Liver (tissue), 9 donors: ENCODE results near the gene JAG2. TPM values are rescaled to one million over a fixed set of nuclear protein-coding genes. Genes with fewer than 3 reads are reported as not detected.

Experiments used
- DNase-seq: peaks from one replicate; pipeline ENCODE4 v3.0.0-alpha.2; 2017; ENCODE audit warnings: low spot score
- H3K27ac ChIP-seq, 2 donors: one replicate each; pipeline ENCODE4 v1.7.0; 2013; ENCODE audit warnings: inconsistent platforms in 2 of 2, low read length in 2 of 2, control low read depth in 1 of 2, low read depth in 1 of 2, mild to moderate bottlenecking in 1 of 2
- H3K27me3 ChIP-seq, 4 donors: one replicate each; pipeline versions ENCODE4 v1.6.1 to v1.7.0; 2013; ENCODE audit warnings: low read length in 3 of 4, inconsistent platforms in 1 of 4, mild to moderate bottlenecking in 1 of 4, moderate library complexity in 1 of 4; ENCODE audit not compliant: control insufficient read depth in 4 of 4, insufficient read depth in 4 of 4
- H3K36me3 ChIP-seq, 4 donors: one replicate each; pipeline versions ENCODE4 v1.6.1 to v1.7.0; 2013; ENCODE audit warnings: low read length in 3 of 4, mild to moderate bottlenecking in 3 of 4, low read depth in 1 of 4, moderate library complexity in 1 of 4; ENCODE audit not compliant: control insufficient read depth in 4 of 4, insufficient read depth in 3 of 4
- H3K4me1 ChIP-seq, 4 donors: one replicate each; pipeline versions ENCODE4 v1.6.1 to v1.7.0; 2013; ENCODE audit warnings: low read length in 3 of 4, mild to moderate bottlenecking in 3 of 4, moderate library complexity in 1 of 4; ENCODE audit not compliant: control insufficient read depth in 4 of 4, insufficient read depth in 4 of 4
- H3K4me3 ChIP-seq, 3 donors: one replicate each; pipeline versions ENCODE4 v1.6.1 to v1.7.0; 2013; ENCODE audit warnings: low read length in 3 of 3, control low read depth in 1 of 3, low read depth in 1 of 3, mild to moderate bottlenecking in 1 of 3
- H3K9ac ChIP-seq, 2 donors: one replicate each; pipeline ENCODE4 v1.7.0; 2013; ENCODE audit warnings: low read length in 2 of 2, mild to moderate bottlenecking in 2 of 2, moderate library complexity in 2 of 2, control low read depth in 1 of 2, low read depth in 1 of 2
- H3K9me3 ChIP-seq, 4 donors: one replicate each; pipeline versions ENCODE4 v1.6.1 to v1.7.0; 2013; ENCODE audit warnings: low read length in 3 of 4; ENCODE audit not compliant: control insufficient read depth in 4 of 4
- EGR1 ChIP-seq, 2 donors: IDR thresholded peaks; 2 replicates each; pipeline ENCODE4 v1.6.1; 2016 to 2018; ENCODE audit warnings: antibody characterized with exemption in 2 of 2, low read depth in 2 of 2
- FOXA1 ChIP-seq: IDR thresholded peaks from 2 replicates; pipeline ENCODE4 v1.6.1; 2016; ENCODE audit warnings: antibody characterized with exemption
- FOXA2 ChIP-seq: IDR thresholded peaks from 2 replicates; pipeline ENCODE4 v1.6.1; 2016; ENCODE audit warnings: antibody characterized with exemption
- GABPA ChIP-seq, 2 donors: IDR thresholded peaks in 1 of 2; conservative IDR thresholded peaks in 1 of 2; 2 replicates each; pipeline ENCODE4 v1.6.1; 2016; ENCODE audit warnings: antibody characterized with exemption in 2 of 2, mild to moderate bottlenecking in 1 of 2, moderate library complexity in 1 of 2
- HNF4A ChIP-seq, 2 donors: conservative IDR thresholded peaks; 2 replicates each; pipeline ENCODE4 v1.6.1; 2016; ENCODE audit warnings: antibody characterized with exemption in 2 of 2, mild to moderate bottlenecking in 2 of 2
- HNF4G ChIP-seq: IDR thresholded peaks from 2 replicates; pipeline ENCODE4 v1.6.1; 2016; ENCODE audit warnings: antibody characterized with exemption
- JUND ChIP-seq, 2 donors: IDR thresholded peaks; 2 replicates each; pipeline ENCODE4 v1.6.1; 2016; ENCODE audit warnings: antibody characterized with exemption in 2 of 2
- NR2F2 ChIP-seq: IDR thresholded peaks from 2 replicates; pipeline ENCODE4 v1.6.1; 2016; ENCODE audit warnings: antibody characterized with exemption
- RAD21 ChIP-seq, 2 donors: IDR thresholded peaks; 2 replicates each; pipeline ENCODE4 v1.6.1; 2016; ENCODE audit warnings: antibody characterized with exemption in 2 of 2, mild to moderate bottlenecking in 2 of 2
- RXRA ChIP-seq, 2 donors: IDR thresholded peaks; 2 replicates each; pipeline ENCODE4 v1.6.1; 2017 to 2018; ENCODE audit warnings: antibody characterized with exemption in 2 of 2, mild to moderate bottlenecking in 1 of 2
- SP1 ChIP-seq: IDR thresholded peaks from 2 replicates; pipeline ENCODE4 v1.6.1; 2018; ENCODE audit warnings: antibody characterized with exemption, mild to moderate bottlenecking
- TAF1 ChIP-seq: conservative IDR thresholded peaks from 2 replicates; pipeline ENCODE4 v1.6.1; 2016; ENCODE audit warnings: antibody characterized with exemption, mild to moderate bottlenecking
- YY1 ChIP-seq: IDR thresholded peaks from 2 replicates; pipeline ENCODE4 v1.6.1; 2016; ENCODE audit warnings: antibody characterized with exemption, mild to moderate bottlenecking
- WGBS: extraction: QIAGEN DNeasy Blood & Tissue Kit; methylation state at CpG from one replicate; pipeline ENCODE4 v1.1.7; 2013; 5-methylcytosine and 5-hydroxymethylcytosine counted together
- polyA plus RNA-seq, 2 donors: library from polyadenylated mRNA; stranded (reverse) in 1 of 2; unstranded in 1 of 2; fragments of 200-250 nt in 1 of 2; fragments of >200 nt in 1 of 2; fragmentation: Nextera tagmentation in 1 of 2; extraction: Ambion mirVana in 1 of 2; gene quantifications; one replicate each; pipeline versions ENCODE4 v1.2.1 to v1.2.3, GENCODE V29; 2013 to 2015
- total RNA-seq, 2 donors: library from RNA; depleted of rRNA; stranded (reverse); fragments of >200 nt; gene quantifications; one replicate each; pipeline ENCODE4 v1.2.3, GENCODE V29; 2014
- TF ChIP-seq, protein P1 (sequence below): fragments of 150-350 bp; IDR thresholded peaks from 2 replicates; pipeline ENCODE4 v1.5.1; 2017; ENCODE audit warnings: improper control_type of control experiment, low read depth, low read length; ENCODE audit not compliant: missing input control
- TF ChIP-seq, protein P2 (sequence below): IDR thresholded peaks from 2 replicates; pipeline ENCODE4 v1.6.1; 2016; ENCODE audit warnings: antibody characterized with exemption, mild to moderate bottlenecking
- TF ChIP-seq, protein P3 (sequence below): IDR thresholded peaks from 2 replicates; pipeline ENCODE4 v1.6.1; 2016; ENCODE audit warnings: antibody characterized with exemption
- TF ChIP-seq, protein P4 (sequence below): IDR thresholded peaks from 2 replicates; pipeline ENCODE4 v1.6.1; 2016; ENCODE audit warnings: antibody characterized with exemption
- donor health status: healthy.
- donor health status: healthy.
- donor health status: healthy.
- donor health status: healthy.
- donor health status: healthy.

The JAG2 gene
- total and polyA plus RNA-seq, 4 donors, result 0.24 to 1.0 (median 0.54) TPM

DNA sequence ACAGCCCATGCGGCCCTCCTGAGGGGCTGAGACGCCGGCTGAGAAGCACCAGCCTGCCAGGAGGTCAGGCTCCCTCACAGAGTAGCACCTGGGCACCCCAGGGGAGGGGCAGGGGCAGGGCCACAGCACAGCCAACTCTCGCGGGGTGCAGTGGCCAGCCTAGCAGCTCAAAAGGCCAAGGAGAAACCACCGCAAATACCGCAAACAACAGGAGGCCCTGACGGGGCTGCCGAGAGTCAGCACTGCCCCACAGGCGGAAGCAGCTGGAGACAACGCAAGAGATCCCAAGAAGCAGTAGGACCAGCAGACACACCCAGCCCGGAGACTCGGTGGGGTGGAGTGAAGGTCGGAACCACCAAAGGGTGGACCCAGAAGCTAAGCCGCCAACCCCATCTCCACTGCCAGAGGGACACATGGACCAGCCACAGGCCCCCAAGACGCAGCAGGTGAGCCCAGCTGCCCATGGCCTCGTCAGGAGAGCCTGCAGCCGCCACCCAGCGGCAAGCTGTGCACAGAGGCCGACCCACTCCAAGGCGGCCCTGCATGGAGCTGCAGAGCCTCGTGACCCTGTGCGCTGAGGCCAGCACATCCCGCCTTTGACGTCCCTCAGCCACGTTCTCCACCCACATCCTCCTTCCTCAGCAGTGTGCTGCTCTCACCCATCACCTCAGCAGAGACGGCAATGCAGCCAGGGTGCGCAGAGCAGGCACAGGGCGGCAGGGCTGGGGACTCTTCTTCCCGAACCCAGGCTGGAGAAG is 48.1 kb upstream of the JAG2 start:
- Histone ChIP-seq H3K9me3 (no peaks in the 10 kb centered on the region), H3K36me3 (peaks cover 0 to 39% (median 4%) of the 10 kb centered on the region in 4 donors), H3K4me3 (no peak overlapping the region), H3K27me3 (no peaks in the 10 kb centered on the region), H3K4me1 (peaks cover 0 to 9% (median 5%) of the 10 kb centered on the region in 4 donors), H3K27ac (no peak overlapping the region), H3K9ac (no peak overlapping the region)
- 95% methylated on average over 30 of the region's 30 CpGs for WGBS
- DNase-seq, result no peak
- TF ChIP-seq HNF4A (conservative IDR thresholded peaks at IDR 0.05) (no peak), YY1 (no peak), FOXA2 (no peak), GABPA (IDR thresholded peaks at IDR 0.05 in 1 of 2, conservative IDR thresholded peaks at IDR 0.05 in 1 of 2) (no peak)
- TF ChIP-seq, protein P1, sequence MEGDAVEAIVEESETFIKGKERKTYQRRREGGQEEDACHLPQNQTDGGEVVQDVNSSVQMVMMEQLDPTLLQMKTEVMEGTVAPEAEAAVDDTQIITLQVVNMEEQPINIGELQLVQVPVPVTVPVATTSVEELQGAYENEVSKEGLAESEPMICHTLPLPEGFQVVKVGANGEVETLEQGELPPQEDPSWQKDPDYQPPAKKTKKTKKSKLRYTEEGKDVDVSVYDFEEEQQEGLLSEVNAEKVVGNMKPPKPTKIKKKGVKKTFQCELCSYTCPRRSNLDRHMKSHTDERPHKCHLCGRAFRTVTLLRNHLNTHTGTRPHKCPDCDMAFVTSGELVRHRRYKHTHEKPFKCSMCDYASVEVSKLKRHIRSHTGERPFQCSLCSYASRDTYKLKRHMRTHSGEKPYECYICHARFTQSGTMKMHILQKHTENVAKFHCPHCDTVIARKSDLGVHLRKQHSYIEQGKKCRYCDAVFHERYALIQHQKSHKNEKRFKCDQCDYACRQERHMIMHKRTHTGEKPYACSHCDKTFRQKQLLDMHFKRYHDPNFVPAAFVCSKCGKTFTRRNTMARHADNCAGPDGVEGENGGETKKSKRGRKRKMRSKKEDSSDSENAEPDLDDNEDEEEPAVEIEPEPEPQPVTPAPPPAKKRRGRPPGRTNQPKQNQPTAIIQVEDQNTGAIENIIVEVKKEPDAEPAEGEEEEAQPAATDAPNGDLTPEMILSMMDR, result no peak
- TF ChIP-seq, protein P2, sequence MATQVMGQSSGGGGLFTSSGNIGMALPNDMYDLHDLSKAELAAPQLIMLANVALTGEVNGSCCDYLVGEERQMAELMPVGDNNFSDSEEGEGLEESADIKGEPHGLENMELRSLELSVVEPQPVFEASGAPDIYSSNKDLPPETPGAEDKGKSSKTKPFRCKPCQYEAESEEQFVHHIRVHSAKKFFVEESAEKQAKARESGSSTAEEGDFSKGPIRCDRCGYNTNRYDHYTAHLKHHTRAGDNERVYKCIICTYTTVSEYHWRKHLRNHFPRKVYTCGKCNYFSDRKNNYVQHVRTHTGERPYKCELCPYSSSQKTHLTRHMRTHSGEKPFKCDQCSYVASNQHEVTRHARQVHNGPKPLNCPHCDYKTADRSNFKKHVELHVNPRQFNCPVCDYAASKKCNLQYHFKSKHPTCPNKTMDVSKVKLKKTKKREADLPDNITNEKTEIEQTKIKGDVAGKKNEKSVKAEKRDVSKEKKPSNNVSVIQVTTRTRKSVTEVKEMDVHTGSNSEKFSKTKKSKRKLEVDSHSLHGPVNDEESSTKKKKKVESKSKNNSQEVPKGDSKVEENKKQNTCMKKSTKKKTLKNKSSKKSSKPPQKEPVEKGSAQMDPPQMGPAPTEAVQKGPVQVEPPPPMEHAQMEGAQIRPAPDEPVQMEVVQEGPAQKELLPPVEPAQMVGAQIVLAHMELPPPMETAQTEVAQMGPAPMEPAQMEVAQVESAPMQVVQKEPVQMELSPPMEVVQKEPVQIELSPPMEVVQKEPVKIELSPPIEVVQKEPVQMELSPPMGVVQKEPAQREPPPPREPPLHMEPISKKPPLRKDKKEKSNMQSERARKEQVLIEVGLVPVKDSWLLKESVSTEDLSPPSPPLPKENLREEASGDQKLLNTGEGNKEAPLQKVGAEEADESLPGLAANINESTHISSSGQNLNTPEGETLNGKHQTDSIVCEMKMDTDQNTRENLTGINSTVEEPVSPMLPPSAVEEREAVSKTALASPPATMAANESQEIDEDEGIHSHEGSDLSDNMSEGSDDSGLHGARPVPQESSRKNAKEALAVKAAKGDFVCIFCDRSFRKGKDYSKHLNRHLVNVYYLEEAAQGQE, result no peak

DNA sequence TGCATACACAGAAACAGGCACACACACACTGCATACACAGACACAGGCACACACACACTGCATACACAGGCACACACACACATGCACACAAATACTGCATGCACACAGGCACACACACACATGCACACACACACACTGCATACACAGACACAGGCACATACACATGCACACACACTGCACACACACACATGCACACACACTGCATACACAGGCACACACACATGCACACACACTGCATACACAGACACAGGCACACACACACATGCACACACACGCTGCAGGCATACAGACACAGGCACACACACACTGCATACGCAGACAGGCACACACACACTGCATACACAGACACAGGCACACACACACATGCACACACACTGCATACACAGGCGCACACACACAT is 47.0 kb upstream of the JAG2 start:
- H3K4me3 ChIP-seq, result no peak overlapping the region
- no peak overlapping the region for H3K27ac ChIP-seq
- H3K36me3 ChIP-seq, result peaks cover 0 to 43% (median 4%) of the 10 kb centered on the region in 4 donors
- DNase-seq, result no peak
- H3K9ac ChIP-seq, result no peak overlapping the region
- H3K27me3 ChIP-seq, result no peaks in the 10 kb centered on the region
- WGBS, result 98% methylated on average over 3 of the region's 3 CpGs
- TF ChIP-seq RAD21 (IDR thresholded peaks at IDR 0.05), result no peak
- TF ChIP-seq, protein P3, sequence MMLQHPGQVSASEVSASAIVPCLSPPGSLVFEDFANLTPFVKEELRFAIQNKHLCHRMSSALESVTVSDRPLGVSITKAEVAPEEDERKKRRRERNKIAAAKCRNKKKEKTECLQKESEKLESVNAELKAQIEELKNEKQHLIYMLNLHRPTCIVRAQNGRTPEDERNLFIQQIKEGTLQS, result no peak
- peaks cover 0 to 2% (median 0%) of the 10 kb centered on the region in 4 donors for H3K4me1 ChIP-seq
- H3K9me3 ChIP-seq, result no peaks in the 10 kb centered on the region

DNA sequence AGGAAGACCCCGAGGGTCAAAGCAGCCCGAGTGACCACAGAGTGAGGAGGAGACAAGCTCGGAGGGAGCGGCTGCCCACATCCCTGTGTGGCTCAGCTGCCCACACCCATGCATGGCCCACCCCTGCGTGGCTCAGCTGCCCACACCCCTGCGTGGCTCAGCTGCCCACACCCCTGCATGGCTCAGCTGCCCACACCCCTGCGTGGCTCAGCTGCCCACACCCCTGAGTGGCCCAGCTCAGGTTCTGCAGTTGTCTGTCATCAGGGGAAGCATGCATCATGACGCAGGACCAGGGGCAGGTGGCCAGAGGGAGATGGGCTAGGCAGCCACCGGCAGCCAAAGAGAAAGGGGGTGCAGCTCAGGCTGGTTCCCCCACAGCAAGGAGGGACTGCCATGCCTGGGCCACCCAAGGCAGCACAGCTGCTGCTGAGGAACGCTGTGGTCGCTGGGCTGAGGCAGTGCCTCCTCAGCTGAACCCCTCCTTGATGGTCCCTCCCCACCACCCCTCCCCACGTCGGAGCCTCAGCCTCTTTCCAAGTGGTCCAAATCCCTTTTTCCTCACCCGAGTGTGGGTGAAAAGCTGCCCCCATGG is 45.8 kb upstream of the JAG2 start:
- no peak overlapping the region for H3K4me3 ChIP-seq
- H3K27ac ChIP-seq, result no peak overlapping the region
- H3K9ac ChIP-seq, result no peak overlapping the region
- no peaks in the 10 kb centered on the region for H3K27me3 ChIP-seq
- no peaks in the 10 kb centered on the region for H3K4me1 ChIP-seq
- 98% methylated on average over 14 of the region's 14 CpGs for WGBS
- H3K36me3 ChIP-seq, result peaks cover 0 to 45% (median 6%) of the 10 kb centered on the region in 4 donors
- TF ChIP-seq TAF1, result no peak
- no peak for TF ChIP-seq JUND (IDR thresholded peaks at IDR 0.05)
- no peak for TF ChIP-seq FOXA1
- TF ChIP-seq, protein P4, sequence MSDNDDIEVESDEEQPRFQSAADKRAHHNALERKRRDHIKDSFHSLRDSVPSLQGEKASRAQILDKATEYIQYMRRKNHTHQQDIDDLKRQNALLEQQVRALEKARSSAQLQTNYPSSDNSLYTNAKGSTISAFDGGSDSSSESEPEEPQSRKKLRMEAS, result no peak
- TF ChIP-seq, protein P1, result no peak
- TF ChIP-seq FOXA2, result no peak
- no peak for TF ChIP-seq YY1
- no peak for TF ChIP-seq RXRA (IDR thresholded peaks at IDR 0.05)
- no peak for TF ChIP-seq EGR1 (IDR thresholded peaks at IDR 0.05; ENCODE audit: low read depth in 2 of 2)
- TF ChIP-seq, protein P3, result no peak
- no peak for TF ChIP-seq NR2F2
- no peak for TF ChIP-seq HNF4G
- no peak for TF ChIP-seq SP1
- no peak for DNase-seq
- no peaks in the 10 kb centered on the region for H3K9me3 ChIP-seq
